Caco-2 (cell line): Measurements from ENCODE around the gene CBR4. TPM values are rescaled to one million over a fixed set of nuclear protein-coding genes. Genes with fewer than 3 reads are reported as not detected.

Experiments used
- BruUV-seq: library from RNA; stranded (reverse); fragments of 400-500 nt; replicated peaks from 2 replicates; lab custom pipeline; 2021; lab: Mats Ljungman, UMichigan
- CTCF ChIA-PET: fragments of 300-600 bp; sonication (Branson Sonifier 250); formaldehyde crosslinking; loops from one replicate; lab custom pipeline; 2022; ENCODE audit warnings: antibody characterized with exemption; lab: Charles Lee
- POLR2A ChIA-PET: fragments of 300-600 bp; sonication (Branson Sonifier 250); formaldehyde crosslinking; loops from one replicate; lab custom pipeline; 2022; ENCODE audit warnings: antibody characterized with exemption; lab: Charles Lee
- DNase-seq, 2 experiments: peaks; one replicate each; pipeline versions ENCODE4 v3.0.0 to v3.0.0-alpha.2; 2020 to 2022
- H3K27me3 ChIP-seq: replicated peaks from 2 replicates; pipeline ENCODE4 v1.6.0; 2011; ENCODE audit warnings: low read length; ENCODE audit not compliant: control insufficient read depth, insufficient read depth
- H3K36me3 ChIP-seq: 2 replicates; pipeline ENCODE4 v1.5.1; 2011; ENCODE audit warnings: low read length; ENCODE audit not compliant: control insufficient read depth, insufficient read depth
- H3K4me1 ChIP-seq: fragments of 250-450 bp; sonication (Bioruptor Pico); 2 replicates; pipeline ENCODE4 v1.5.1; 2020; ENCODE audit warnings: mild to moderate bottlenecking
- H3K4me3 ChIP-seq: 2 replicates; pipeline ENCODE4 v1.5.1; 2011; ENCODE audit warnings: low read depth, mild to moderate bottlenecking, control low read depth, low read length
- H3K9me3 ChIP-seq: fragments of 250-450 bp; sonication (Bioruptor Pico); 2 replicates; pipeline ENCODE4 v1.5.1; 2020; ENCODE audit warnings: mild to moderate bottlenecking, moderate library complexity
- H3K27ac Mint-ChIP-seq: one replicate; pipeline ENCODE4 v1.8.0; 2022; ENCODE audit warnings: mixed read lengths; ENCODE audit not compliant: unreplicated experiment
- H3K27me3 Mint-ChIP-seq: one replicate; pipeline ENCODE4 v1.8.0; 2022; ENCODE audit warnings: mixed read lengths; ENCODE audit not compliant: insufficient read depth, unreplicated experiment
- H3K36me3 Mint-ChIP-seq: one replicate; pipeline ENCODE4 v1.8.0; 2022; ENCODE audit warnings: mild to moderate bottlenecking, mixed read lengths; ENCODE audit not compliant: insufficient read depth, unreplicated experiment
- H3K4me1 Mint-ChIP-seq: one replicate; pipeline ENCODE4 v1.8.0; 2022; ENCODE audit warnings: low read depth, mixed read lengths; ENCODE audit not compliant: unreplicated experiment
- H3K4me3 Mint-ChIP-seq: one replicate; pipeline ENCODE4 v1.8.0; 2022; ENCODE audit warnings: mild to moderate bottlenecking, moderate library complexity, mixed read lengths; ENCODE audit not compliant: unreplicated experiment
- H3K9me3 Mint-ChIP-seq: one replicate; pipeline ENCODE4 v1.8.0; 2022; ENCODE audit warnings: mixed read lengths; ENCODE audit not compliant: unreplicated experiment
- CTCF ChIP-seq, 2 experiments: fragments of 200-600 bp in 1 of 2; IDR thresholded peaks; 1 replicate in 1 of 2; 2 replicates in 1 of 2; pipeline versions ENCODE4 v1.5.1 to v1.8.0; 2011 to 2022; ENCODE audit warnings: antibody characterized with exemption in 1 of 2, control low read depth in 1 of 2, inconsistent platforms in 1 of 2, low read depth in 1 of 2, low read length in 1 of 2, mild to moderate bottlenecking in 1 of 2, moderate library complexity in 1 of 2; ENCODE audit not compliant: insufficient read depth in 1 of 2, severe bottlenecking in 1 of 2, unreplicated experiment in 1 of 2
- intact Hi-C: fragments of 100-400 bp; cut with micrococcal nuclease; formaldehyde crosslinking; loops from one replicate; pipeline ENCODE4 v1.10.0; 2022; ENCODE audit not compliant: unreplicated experiment
- total RNA-seq: library from RNA; stranded (reverse); gene quantifications from 2 replicates; pipeline ENCODE4 v1.2.3, GENCODE V29; 2022

The CBR4 gene
- total RNA-seq, 1 experiment from 2014 or later: 22.5 TPM

DNA sequence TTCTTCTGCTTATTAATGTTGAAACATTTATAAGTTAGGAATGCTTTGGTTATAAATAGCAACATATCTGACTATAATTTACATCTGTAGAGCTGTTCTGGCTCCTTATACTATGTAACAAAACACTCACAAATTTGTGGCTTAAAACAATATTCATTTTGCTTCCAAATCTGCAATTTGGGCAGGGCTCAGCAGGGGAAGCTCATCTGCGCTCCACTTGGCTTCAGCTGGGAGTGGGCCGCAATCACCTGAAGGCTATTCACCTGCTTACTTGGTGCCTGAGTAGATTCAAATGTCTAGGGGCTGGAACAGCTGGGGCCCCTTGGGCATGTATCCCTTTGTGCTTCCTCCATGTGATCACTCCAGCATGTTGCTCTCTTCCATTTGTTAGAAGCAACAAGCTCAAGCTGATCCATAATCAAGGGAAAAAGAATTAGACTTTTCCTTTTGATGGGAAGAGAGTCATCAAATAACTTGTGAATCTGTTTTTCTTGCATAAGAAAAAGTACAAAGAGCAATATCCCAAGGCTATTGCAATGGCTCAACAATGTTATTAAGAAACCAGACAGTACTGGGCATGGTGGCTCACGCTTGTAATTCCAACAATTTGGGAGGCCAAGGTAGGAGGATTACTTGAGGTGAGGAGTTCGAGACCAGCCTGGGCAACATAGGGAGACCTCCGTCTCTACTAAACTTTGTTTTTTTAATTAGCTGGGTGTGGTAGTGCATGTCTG is 34.8 kb upstream of the CBR4 start:
- CTCF ChIA-PET: interaction anchor here (1.6 kb wide), 1 partner anchor 25 kb away, joined by 5 read pairs; no protein-coding TSS in a partner anchor
- H3K4me1 Mint-ChIP-seq: no peaks in the 10 kb centered on the region
- no peaks in the 10 kb centered on the region for H3K36me3 Mint-ChIP-seq
- H3K36me3 ChIP-seq: no peaks in the 10 kb centered on the region
- TF ChIP-seq CTCF (IDR thresholded peaks at IDR 0.05; ENCODE audit: insufficient read depth in 1 of 2, low read depth in 1 of 2, low read length in 1 of 2, severe bottlenecking in 1 of 2, unreplicated experiment in 1 of 2): no peak
- no peak overlapping the region for H3K4me3 ChIP-seq
- intact Hi-C loops: no loop called here
- H3K27me3 ChIP-seq: no peaks in the 10 kb centered on the region
- H3K9me3 ChIP-seq: no peaks in the 10 kb centered on the region
- no TSS peak for BruUV-seq
- POLR2A ChIA-PET: no interaction called here
- no peaks in the 10 kb centered on the region for H3K9me3 Mint-ChIP-seq
- no peaks in the 10 kb centered on the region for H3K4me1 ChIP-seq
- DNase-seq: no peak
- no peaks in the 10 kb centered on the region for H3K27me3 Mint-ChIP-seq
- H3K27ac Mint-ChIP-seq: no peak overlapping the region
- no peak overlapping the region for H3K4me3 Mint-ChIP-seq

- ChIA-PET POLR2A (interaction anchor here (0.6 kb wide), 1 partner anchor 32 kb away, joined by 3 read pairs; the partner anchor contains the start of gene CBR4), CTCF (no interaction called here)
Observed at GRCh38 chr4:169042608-169043007, 32.6 kb upstream of the CBR4 start.

More at GRCh38 chr4:169042608-169043007, 32.6 kb upstream of the CBR4 start:
- H3K36me3 ChIP-seq: no peaks in the 10 kb centered on the region
- no peak for DNase-seq
- no peaks in the 10 kb centered on the region for H3K9me3 Mint-ChIP-seq
- no peaks in the 10 kb centered on the region for H3K27me3 Mint-ChIP-seq
- H3K36me3 Mint-ChIP-seq: no peaks in the 10 kb centered on the region
- no peaks in the 10 kb centered on the region for H3K4me1 ChIP-seq
- no peaks in the 10 kb centered on the region for H3K4me1 Mint-ChIP-seq
- intact Hi-C loops: no loop called here
- no TSS peak for BruUV-seq
- no peaks in the 10 kb centered on the region for H3K27me3 ChIP-seq
- no peak overlapping the region for H3K27ac Mint-ChIP-seq
- no peak overlapping the region for H3K4me3 Mint-ChIP-seq
- H3K9me3 ChIP-seq: no peaks in the 10 kb centered on the region
- no peak overlapping the region for H3K4me3 ChIP-seq
- TF ChIP-seq CTCF (IDR thresholded peaks at IDR 0.05; ENCODE audit: insufficient read depth in 1 of 2, low read depth in 1 of 2, low read length in 1 of 2, severe bottlenecking in 1 of 2, unreplicated experiment in 1 of 2): no peak
